K562 (cell line): ENCODE results near the gene MMP24. TPM values are rescaled to one million over a fixed set of nuclear protein-coding genes. Genes with fewer than 3 reads are reported as not detected.

Source experiments
- ATAC-seq: fragments of 200-7000 bp; cut with Tn5 transposase; 3 replicates; pipeline ENCODE4 v1.9.1; 2020; ENCODE audit warnings: moderate library complexity
- BruUV-seq: library from RNA; stranded (reverse); fragments of 400-500 nt; replicated peaks from 2 replicates; lab custom pipeline; 2021; lab: Mats Ljungman, UMichigan
- CTCF ChIA-PET: fragments of 300-600 bp; formaldehyde crosslinking; extraction: SDS; loops from one replicate; lab custom pipeline; 2021; ENCODE audit warnings: low intra/inter-chr PET ratio; lab: Yijun Ruan, JAX
- POLR2A ChIA-PET: fragments of 300-600, 350-650 bp; sonication (Branson Sonifier 250); formaldehyde crosslinking; extraction: SDS; loops from one replicate; lab custom pipeline; 2021; ENCODE audit warnings: antibody characterized with exemption, inconsistent platforms; lab: Yijun Ruan, JAX
- DNase-seq, 4 experiments: peaks; one replicate each; pipeline versions ENCODE4 v3.0.0 to v3.0.0-alpha.2; 2011 to 2018; ENCODE audit warnings: low spot score in 3 of 4, mixed read lengths in 3 of 4; ENCODE audit errors: extremely low read depth in 1 of 4
- FAIRE-seq: peaks from 2 replicates; lab custom pipeline; 2011; peaks lifted over from hg19 to GRCh38; lab: Jason Lieb, UNC
- H2AFZ ChIP-seq: 2 replicates; pipeline ENCODE4 v1.6.0; 2011; ENCODE audit warnings: low read depth, low read length, control low read depth, inconsistent platforms
- H3K27ac ChIP-seq: fragments of 200-600 bp; 3 replicates; pipeline ENCODE4 v1.8.0; 2011; ENCODE audit warnings: low read depth, mild to moderate bottlenecking, control low read depth, inconsistent platforms, low read length, moderate library complexity, mixed read lengths; ENCODE audit errors: extremely low read depth
- H3K27me3 ChIP-seq, 2 experiments: fragments of 300-600 bp in 1 of 2; 2 replicates in 1 of 2; 3 replicates in 1 of 2; pipeline versions ENCODE4 v1.6.0 to v1.8.0; 2011; ENCODE audit warnings: inconsistent platforms in 2 of 2, low read length in 2 of 2, mild to moderate bottlenecking in 1 of 2, mixed read lengths in 1 of 2, moderate library complexity in 1 of 2; ENCODE audit not compliant: control insufficient read depth in 2 of 2, insufficient read depth in 2 of 2
- H3K36me3 ChIP-seq: fragments of 300-600 bp; 3 replicates; pipeline ENCODE4 v1.8.0; 2011; ENCODE audit warnings: mild to moderate bottlenecking, low read length, inconsistent platforms; ENCODE audit not compliant: control insufficient read depth, insufficient read depth
- H3K4me1 ChIP-seq, 2 experiments: fragments of 200-600 bp in 1 of 2; replicated peaks in 1 of 2; 2 replicates in 1 of 2; 3 replicates in 1 of 2; pipeline versions ENCODE4 v1.5.1 to v1.8.0; 2011; ENCODE audit warnings: inconsistent platforms in 2 of 2, low read length in 2 of 2, mild to moderate bottlenecking in 1 of 2, mixed read lengths in 1 of 2, moderate library complexity in 1 of 2; ENCODE audit not compliant: control insufficient read depth in 2 of 2, insufficient read depth in 2 of 2
- H3K4me2 ChIP-seq: 2 replicates; pipeline ENCODE4 v1.6.1; 2011; ENCODE audit warnings: low read length, control low read depth, inconsistent platforms, mixed read lengths; ENCODE audit not compliant: insufficient read depth
- H3K4me3 ChIP-seq: fragments of 200-600 bp; sonication (generic), shearing (Covaris generic); 2 replicates; pipeline ENCODE4 v1.5.1; 2016; ENCODE audit warnings: control low read depth, inconsistent platforms
- H3K79me2 ChIP-seq: fragments of 200-600 bp; 3 replicates; pipeline ENCODE4 v1.8.0; 2011; ENCODE audit warnings: low read length, inconsistent platforms; ENCODE audit not compliant: control insufficient read depth, insufficient read depth
- H3K9ac ChIP-seq, 2 experiments: 2 replicates each; pipeline versions ENCODE4 v1.6.0 to v1.6.1; 2011; ENCODE audit warnings: low read depth in 2 of 2, low read length in 2 of 2, control low read depth in 1 of 2, inconsistent platforms in 1 of 2, mild to moderate bottlenecking in 1 of 2, mixed read lengths in 1 of 2; ENCODE audit not compliant: insufficient read depth in 1 of 2
- H3K9me1 ChIP-seq: one replicate; pipeline ENCODE4 v1.6.0; 2011; ENCODE audit warnings: inconsistent platforms, mild to moderate bottlenecking, low read length, moderate library complexity; ENCODE audit not compliant: control insufficient read depth, insufficient read depth
- H3K9me3 ChIP-seq: replicated peaks from 2 replicates; pipeline ENCODE4 v1.5.1; 2011; ENCODE audit warnings: low read depth, low read length, inconsistent platforms; ENCODE audit not compliant: control insufficient read depth, insufficient read depth
- H4K20me1 ChIP-seq: replicated peaks from 2 replicates; pipeline ENCODE4 v1.6.1; 2011; ENCODE audit warnings: low read length, inconsistent platforms, mixed read lengths; ENCODE audit not compliant: control insufficient read depth, insufficient read depth
- CEBPG ChIP-seq, 3 experiments: fragments of 200-800 bp in 1 of 3; sonication (Bioruptor generic) in 1 of 3; sonication (generic) in 1 of 3; formaldehyde crosslinking in 1 of 3; IDR thresholded peaks in 2 of 3; conservative IDR thresholded peaks in 1 of 3; 2 replicates each; pipeline versions ENCODE4 v1.6.1 to v1.8.0; 2016 to 2022; ENCODE audit warnings: missing compliant biosample characterization in 2 of 3, missing genetic modification characterization in 2 of 3, mild to moderate bottlenecking in 1 of 3, missing genetic modification reagents in 1 of 3
- CREB3L1 ChIP-seq: fragments of 450-650 bp; IDR thresholded peaks from 2 replicates; pipeline ENCODE4 v1.6.1; 2014; ENCODE audit warnings: low read depth, mild to moderate bottlenecking, moderate library complexity, borderline replicate concordance
- ETS1 ChIP-seq: conservative IDR thresholded peaks from 2 replicates; pipeline ENCODE4 v1.6.1; 2011; ENCODE audit warnings: low read depth, mild to moderate bottlenecking, low read length; ENCODE audit not compliant: control insufficient read depth
- MEIS2 ChIP-seq: fragments of 450-650 bp; IDR thresholded peaks from 2 replicates; pipeline ENCODE4 v1.6.1; 2014; ENCODE audit warnings: mild to moderate bottlenecking; ENCODE audit not compliant: partially characterized antibody
- PBX2 ChIP-seq, 2 experiments: IDR thresholded peaks in 1 of 2; conservative IDR thresholded peaks in 1 of 2; 2 replicates each; pipeline ENCODE4 v1.6.1; 2016; ENCODE audit warnings: low read depth in 2 of 2, mild to moderate bottlenecking in 1 of 2, missing compliant biosample characterization in 1 of 2, missing genetic modification characterization in 1 of 2, moderate library complexity in 1 of 2
- WGBS: fragments of 100-300 bp; shearing (Covaris generic); methylation state at CpG from one replicate; pipeline ENCODE4 v1.1.6; 2016; ENCODE audit warnings: low coverage, mixed read lengths; ENCODE audit not compliant: insufficient coverage; ENCODE audit errors: missing lambda C conversion rate; 5-methylcytosine and 5-hydroxymethylcytosine counted together
- in situ Hi-C: fragments of 300-500 bp; cut with MboI; formaldehyde crosslinking; loops from 4 replicates; pipeline ENCODE4 v1.15.0; 2018; ENCODE audit warnings: inconsistent platforms, mixed read lengths
- intact Hi-C: fragments of 100-400 bp; cut with micrococcal nuclease; formaldehyde crosslinking; loops from 2 replicates; pipeline ENCODE4 v1.14.2; 2022
- polyA plus RNA-seq, 8 experiments: library from polyadenylated mRNA; depleted of rRNA in 4 of 8; stranded (reverse) in 5 of 8; unstranded in 3 of 8; fragments of >200 nt; fragmentation: Nextera tagmentation in 2 of 8; fragmentation: Illumina TruSeq in 1 of 8; extraction: Ambion mirVana in 2 of 8; extraction: Trizol in 1 of 8; gene quantifications; 2 replicates each; pipeline versions ENCODE4 v1.2.1 to v1.2.3, GENCODE V29; 2011 to 2014; ENCODE audit warnings: inconsistent platforms in 1 of 8, missing spikeins in 1 of 8
- total RNA-seq, 7 experiments: library from RNA; depleted of rRNA in 6 of 7; stranded (reverse); fragments of >200 nt in 6 of 7; fragmentation: Illumina TruSeq in 2 of 7; extraction: Trizol in 2 of 7; gene quantifications; 2 replicates each; pipeline versions ENCODE4 v1.2.1 to v1.2.3, GENCODE V29; 2011 to 2021; ENCODE audit warnings: low replicate concordance in 1 of 7

MMP24 gene
- total and polyA plus RNA-seq, 9 of the 15 experiments (the other 6 are each of a cell fraction or from before 2014, with no cell fraction given), result 0.03 to 0.07 (median 0.03) TPM; not detected in 6

GRCh38 chr20:35240083-35240810 is 13.8 kb downstream of the MMP24 start:
- FAIRE-seq, result no peak
- in situ Hi-C loops, result loop anchor here (10.0 kb wide), 1 partner anchor 385 kb away; no protein-coding TSS in a partner anchor
- Histone ChIP-seq H3K4me2 (no peak overlapping the region), H3K27me3 (peaks cover 20 to 61% of the 10 kb centered on the region in 2 experiments), H3K9ac (no peak overlapping the region), H3K9me3 (no peaks in the 10 kb centered on the region), H3K9me1 (no peaks in the 10 kb centered on the region), H3K27ac (no peak overlapping the region), H2AFZ (no peak overlapping the region), H3K4me1 (no peaks in the 10 kb centered on the region; a peak in 1 of 5 replicates), H4K20me1 (peaks cover 5% of the 10 kb centered on the region; the same call in 1 of the 2 replicates)
- POLR2A ChIA-PET, result interaction anchor here (0.9 to 1.5 kb wide), 2 partner anchors 10 to 16 kb away, joined by 4 read pairs; no protein-coding TSS in a partner anchor
- intact Hi-C loops, result no loop called here
- CTCF ChIA-PET, result no interaction called here
- ATAC-seq, result no peak
- TF ChIP-seq MEIS2 (peak; percentile 47), CREB3L1 (no peak), PBX2 (CRISPR knock-in tag; IDR thresholded peaks at IDR 0.05; ENCODE audit: low read depth) (no peak), PBX2 (tag; conservative IDR thresholded peaks at IDR 0.05; ENCODE audit: low read depth) (0 out of 2 replicates have a peak, but pooled peaks have one; percentile 30), CEBPG (CRISPR knock-in tag; IDR thresholded peaks at IDR 0.05) (no peak), CEBPG (tag; conservative IDR thresholded peaks at IDR 0.05 in 1 of 2, IDR thresholded peaks at IDR 0.05 in 1 of 2) (peak in 1 of 2 experiments; percentile 35; a peak in 1 of 4 replicates), ETS1 (no peak)
- TF ChIP-seq, all 486 proteins: peak for 3
- Histone ChIP-seq H3K79me2 (no peaks in the 10 kb centered on the region), H3K4me3 (no peak overlapping the region), H3K36me3 (no peaks in the 10 kb centered on the region)
- no peak for DNase-seq
- WGBS, result 1% methylated on average over 5 of the region's 5 CpGs
- no TSS peak for BruUV-seq
